Measurements from ENCODE around the gene TMEM132E. TPM values are rescaled to one million over a fixed set of nuclear protein-coding genes. Genes with fewer than 3 reads are reported as not detected.

Gene TMEM132E, protein sequence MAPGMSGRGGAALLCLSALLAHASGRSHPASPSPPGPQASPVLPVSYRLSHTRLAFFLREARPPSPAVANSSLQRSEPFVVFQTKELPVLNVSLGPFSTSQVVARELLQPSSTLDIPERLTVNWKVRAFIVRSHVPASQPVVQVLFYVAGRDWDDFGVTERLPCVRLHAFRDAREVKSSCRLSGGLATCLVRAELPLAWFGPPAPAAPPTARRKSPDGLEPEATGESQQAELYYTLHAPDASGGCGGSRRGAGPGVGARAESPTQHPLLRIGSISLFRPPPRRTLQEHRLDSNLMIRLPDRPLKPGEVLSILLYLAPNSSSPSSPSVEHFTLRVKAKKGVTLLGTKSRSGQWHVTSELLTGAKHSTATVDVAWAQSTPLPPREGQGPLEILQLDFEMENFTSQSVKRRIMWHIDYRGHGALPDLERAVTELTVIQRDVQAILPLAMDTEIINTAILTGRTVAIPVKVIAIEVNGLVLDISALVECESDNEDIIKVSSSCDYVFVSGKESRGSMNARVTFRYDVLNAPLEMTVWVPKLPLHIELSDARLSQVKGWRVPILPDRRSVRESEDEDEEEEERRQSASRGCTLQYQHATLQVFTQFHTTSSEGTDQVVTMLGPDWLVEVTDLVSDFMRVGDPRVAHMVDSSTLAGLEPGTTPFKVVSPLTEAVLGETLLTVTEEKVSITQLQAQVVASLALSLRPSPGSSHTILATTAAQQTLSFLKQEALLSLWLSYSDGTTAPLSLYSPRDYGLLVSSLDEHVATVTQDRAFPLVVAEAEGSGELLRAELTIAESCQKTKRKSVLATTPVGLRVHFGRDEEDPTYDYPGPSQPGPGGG (N-terminal part only)
- total RNA-seq, result not detected

DNA sequence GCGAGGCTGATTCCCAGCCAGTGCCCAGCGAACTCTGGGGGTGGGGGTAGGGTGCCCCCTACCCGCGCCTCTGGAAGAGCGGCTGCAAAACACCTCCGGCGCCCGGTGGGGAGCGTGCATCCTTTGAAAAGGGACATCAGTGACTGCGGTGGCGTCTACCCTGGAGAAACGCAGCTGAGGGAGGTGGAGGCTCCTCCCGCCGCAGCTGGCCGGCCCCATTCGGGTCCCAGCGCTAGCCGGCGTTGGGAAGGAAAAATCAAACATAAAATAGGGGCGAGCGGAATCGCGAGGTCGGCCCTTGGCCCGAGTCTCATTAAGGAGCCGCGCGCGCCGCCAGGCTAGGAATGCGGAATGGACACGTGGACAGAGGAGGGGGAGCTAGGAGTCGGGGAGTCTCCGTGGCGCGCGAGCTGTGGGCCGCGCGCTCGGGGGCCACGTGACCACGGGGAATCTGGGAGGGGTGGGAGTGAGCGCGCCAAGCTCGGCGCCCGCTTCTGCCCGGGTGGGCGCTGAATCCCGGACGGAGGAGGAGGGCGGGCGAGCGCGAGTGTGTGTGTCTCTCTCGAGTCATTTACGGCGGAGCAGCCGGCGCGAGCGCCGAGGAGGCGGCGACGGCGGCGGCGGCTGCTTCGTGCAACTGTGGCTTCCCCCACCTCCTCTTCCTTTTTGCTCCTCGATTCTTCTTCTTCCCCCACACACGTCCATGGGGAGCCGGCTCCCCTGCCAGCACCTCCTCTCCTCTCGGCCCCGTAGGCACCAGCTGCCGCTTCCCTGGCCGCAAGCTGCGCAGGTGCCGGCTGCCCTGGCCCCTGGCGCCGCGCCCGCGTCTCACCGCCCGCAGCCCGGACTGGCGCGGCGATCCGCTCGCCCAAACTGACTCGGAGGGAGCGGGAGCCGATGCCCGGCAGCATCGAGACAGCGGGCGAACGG is at the start of gene TMEM132E:
TMEM132E (plus strand) TSS at position 566 of the 930 bp plus-strand sequence. CDS start 1,495 bp downstream, outside the sequence.
- no peak for DNase-seq (ENCODE audit: extremely low spot score in 2 of 2)
- no peak within 1 kb of the TSS for H3K27ac ChIP-seq

DNA sequence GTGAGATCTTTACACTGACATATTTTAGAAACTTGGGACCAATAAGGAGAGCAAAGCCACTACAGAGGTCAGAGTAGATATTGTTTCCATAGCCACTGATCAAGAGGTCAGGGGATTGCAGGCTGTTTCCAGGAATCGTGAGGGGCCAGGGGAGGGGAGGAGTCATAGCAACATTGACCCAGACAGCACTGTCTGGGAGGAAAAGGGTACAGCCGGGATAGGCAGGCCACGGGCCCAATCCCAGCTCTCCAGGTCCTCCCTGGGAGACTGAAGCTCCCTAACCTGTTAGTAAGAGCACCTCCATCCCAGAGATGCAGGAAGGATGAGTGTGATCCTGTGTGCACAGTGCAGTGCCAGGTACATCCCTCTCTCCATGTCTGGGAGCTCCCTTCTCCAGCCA is 48.5 kb upstream of the TMEM132E start:
- Histone ChIP-seq H3K9me3 (no peaks in the 10 kb centered on the region), H3K27ac (no peak overlapping the region), H3K4me3 (no peak overlapping the region), H3K36me3 (no peaks in the 10 kb centered on the region), H3K27me3 (no peaks in the 10 kb centered on the region), H3K4me1 (peaks cover 6% of the 10 kb centered on the region)
- intact Hi-C loops (cut with DNase I), result no loop called here
- DNase-seq (ENCODE audit: extremely low spot score in 2 of 2), result no peak
- no peak for TF ChIP-seq POLR2A (IDR thresholded peaks at IDR 0.05)
- TF ChIP-seq, protein P1, sequence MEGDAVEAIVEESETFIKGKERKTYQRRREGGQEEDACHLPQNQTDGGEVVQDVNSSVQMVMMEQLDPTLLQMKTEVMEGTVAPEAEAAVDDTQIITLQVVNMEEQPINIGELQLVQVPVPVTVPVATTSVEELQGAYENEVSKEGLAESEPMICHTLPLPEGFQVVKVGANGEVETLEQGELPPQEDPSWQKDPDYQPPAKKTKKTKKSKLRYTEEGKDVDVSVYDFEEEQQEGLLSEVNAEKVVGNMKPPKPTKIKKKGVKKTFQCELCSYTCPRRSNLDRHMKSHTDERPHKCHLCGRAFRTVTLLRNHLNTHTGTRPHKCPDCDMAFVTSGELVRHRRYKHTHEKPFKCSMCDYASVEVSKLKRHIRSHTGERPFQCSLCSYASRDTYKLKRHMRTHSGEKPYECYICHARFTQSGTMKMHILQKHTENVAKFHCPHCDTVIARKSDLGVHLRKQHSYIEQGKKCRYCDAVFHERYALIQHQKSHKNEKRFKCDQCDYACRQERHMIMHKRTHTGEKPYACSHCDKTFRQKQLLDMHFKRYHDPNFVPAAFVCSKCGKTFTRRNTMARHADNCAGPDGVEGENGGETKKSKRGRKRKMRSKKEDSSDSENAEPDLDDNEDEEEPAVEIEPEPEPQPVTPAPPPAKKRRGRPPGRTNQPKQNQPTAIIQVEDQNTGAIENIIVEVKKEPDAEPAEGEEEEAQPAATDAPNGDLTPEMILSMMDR (IDR thresholded peaks at IDR 0.05), result no peak
- TF ChIP-seq POLR2AphosphoS5 (IDR thresholded peaks at IDR 0.05; ENCODE audit: insufficient read depth in 1 of 2, low read depth in 1 of 2), result no peak

More for the DNA sequence above, at the start of gene TMEM132E:
- Histone ChIP-seq H3K4me1 (peaks cover 31% of the 10 kb centered on the region), H3K9me3 (no peaks in the 10 kb centered on the region), H3K36me3 (no peaks in the 10 kb centered on the region), H3K27me3 (peaks cover 17% of the 10 kb centered on the region), H3K4me3 (peak within 1 kb of the TSS; percentile 47 to 49)
- TF ChIP-seq POLR2AphosphoS5 (IDR thresholded peaks at IDR 0.05; ENCODE audit: insufficient read depth in 1 of 2, low read depth in 1 of 2) (no peak), POLR2A (IDR thresholded peaks at IDR 0.05) (no peak)
- TF ChIP-seq, protein P1 (IDR thresholded peaks at IDR 0.05), result no peak
- intact Hi-C loops (cut with DNase I), result no loop called here

DNA sequence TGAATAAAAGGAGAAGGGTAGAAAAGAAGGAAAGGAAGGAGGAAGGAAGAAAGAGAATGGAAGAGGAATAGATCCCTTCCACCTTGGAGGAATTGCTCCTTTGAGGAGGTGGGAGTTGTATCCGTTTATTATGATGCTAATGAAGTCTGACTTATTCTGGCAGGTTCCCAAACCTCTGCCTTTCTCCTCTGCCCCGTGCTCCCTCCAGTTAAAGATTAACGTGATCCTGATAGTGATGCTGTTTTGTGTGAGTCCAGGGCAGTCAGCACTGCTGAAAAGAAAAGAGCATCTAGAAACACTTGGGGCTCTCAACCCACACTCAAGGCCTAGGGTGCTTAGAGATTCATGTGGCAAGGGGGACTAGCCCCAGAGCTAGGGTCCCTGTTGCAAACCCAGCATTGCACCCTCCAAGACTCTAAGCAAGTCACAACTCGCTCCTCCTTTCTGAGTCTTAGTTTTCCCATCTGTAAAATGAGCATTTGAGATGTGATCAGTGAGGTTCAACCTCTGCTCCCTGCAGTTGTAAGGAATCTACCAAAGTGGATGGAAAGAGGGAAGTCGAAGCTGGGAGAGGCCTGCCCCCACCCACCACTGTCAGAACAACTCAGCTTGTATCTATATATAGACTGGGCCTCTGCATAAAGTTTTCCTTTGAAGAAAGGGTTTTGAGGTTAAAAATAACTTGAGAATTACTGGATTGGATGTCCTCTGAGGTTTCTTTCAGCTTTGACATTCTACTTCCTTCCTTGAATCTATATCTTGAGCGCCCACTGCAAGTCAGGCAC is 46.9 kb upstream of the TMEM132E start:
- intact Hi-C loops (cut with DNase I), result no loop called here
- Histone ChIP-seq H3K9me3 (no peaks in the 10 kb centered on the region), H3K4me1 (peaks cover 6% of the 10 kb centered on the region), H3K27me3 (no peaks in the 10 kb centered on the region), H3K4me3 (no peak overlapping the region), H3K36me3 (no peaks in the 10 kb centered on the region), H3K27ac (no peak overlapping the region)
- DNase-seq (ENCODE audit: extremely low spot score in 2 of 2), result no peak
- no peak for TF ChIP-seq POLR2AphosphoS5 (IDR thresholded peaks at IDR 0.05; ENCODE audit: insufficient read depth in 1 of 2, low read depth in 1 of 2)
- TF ChIP-seq, protein P1 (IDR thresholded peaks at IDR 0.05), result no peak
- no peak for TF ChIP-seq POLR2A (IDR thresholded peaks at IDR 0.05)

DNA sequence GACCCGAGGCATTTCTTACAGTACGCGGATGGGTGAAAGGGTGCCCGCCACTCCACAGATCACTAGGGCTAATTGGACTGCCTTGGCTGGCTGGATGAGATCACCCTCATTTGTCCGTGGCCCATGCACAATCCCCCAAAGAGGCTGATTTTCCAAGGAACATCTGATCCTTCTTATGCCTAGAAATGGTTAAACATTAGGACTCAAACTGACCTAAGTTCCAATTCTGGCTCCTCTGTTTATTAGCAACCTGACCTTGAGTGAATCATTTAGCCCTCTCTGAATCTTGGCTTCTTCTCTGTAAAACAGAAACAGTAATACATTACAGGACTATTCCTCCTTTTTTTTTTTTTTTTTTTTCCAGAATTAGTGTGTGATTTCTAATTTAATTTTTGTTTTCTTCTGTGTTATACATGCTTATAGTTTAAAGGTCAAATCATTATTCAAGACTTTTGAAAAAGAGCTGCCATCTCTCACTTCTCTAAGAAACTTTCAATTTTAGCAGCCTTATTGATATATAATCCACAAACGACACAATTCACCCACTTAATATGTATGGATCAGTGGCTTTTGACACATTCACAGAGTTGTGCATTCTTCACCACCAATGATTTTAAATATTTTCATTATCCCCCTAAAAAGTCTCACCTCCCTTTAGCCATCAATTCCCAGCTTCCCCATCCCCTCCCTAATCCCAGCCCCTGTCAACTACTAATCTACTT is 45.4 kb upstream of the TMEM132E start:
- Histone ChIP-seq H3K36me3 (no peaks in the 10 kb centered on the region), H3K27me3 (no peaks in the 10 kb centered on the region), H3K9me3 (no peaks in the 10 kb centered on the region), H3K4me3 (no peak overlapping the region), H3K4me1 (peaks cover 6% of the 10 kb centered on the region), H3K27ac (no peak overlapping the region)
- no peak for DNase-seq (ENCODE audit: extremely low spot score in 2 of 2)
- TF ChIP-seq POLR2AphosphoS5 (IDR thresholded peaks at IDR 0.05; ENCODE audit: insufficient read depth in 1 of 2, low read depth in 1 of 2), result no peak
- intact Hi-C loops (cut with DNase I), result no loop called here

Measured in vagina (tissue), 2 donors.